ENCODE measurements around the gene ARHGDIG.

- TF ChIP-seq USF1 (IDR thresholded peaks at IDR 0.05) (no peak), TAF1 (IDR thresholded peaks at IDR 0.05; ENCODE audit: low read depth) (no peak), MAX (IDR thresholded peaks at IDR 0.05) (no peak), TCF12 (IDR thresholded peaks at IDR 0.05; ENCODE audit: low read depth) (no peak), EP300 (IDR thresholded peaks at IDR 0.05; ENCODE audit: borderline replicate concordance) (no peak), CREB1 (IDR thresholded peaks at IDR 0.05; ENCODE audit: low read depth) (no peak), EGR1 (IDR thresholded peaks at IDR 0.05) (no peak), TEAD4 (IDR thresholded peaks at IDR 0.05) (no peak), NFIC (IDR thresholded peaks at IDR 0.05) (no peak), CEBPB (IDR thresholded peaks at IDR 0.05) (no peak), RAD21 (IDR thresholded peaks at IDR 0.05; ENCODE audit: low read depth) (no peak), REST (IDR thresholded peaks at IDR 0.05; ENCODE audit: low read depth) (no peak), YY1 (IDR thresholded peaks at IDR 0.05; ENCODE audit: low read depth) (no peak), ZBTB7A (IDR thresholded peaks at IDR 0.05; ENCODE audit: low read depth) (no peak)
Observed at GRCh38 chr16:289395-289997, 9.1 kb downstream of the ARHGDIG start.
